ENCODE results near the gene KREMEN1.

The KREMEN1 gene

DNA sequence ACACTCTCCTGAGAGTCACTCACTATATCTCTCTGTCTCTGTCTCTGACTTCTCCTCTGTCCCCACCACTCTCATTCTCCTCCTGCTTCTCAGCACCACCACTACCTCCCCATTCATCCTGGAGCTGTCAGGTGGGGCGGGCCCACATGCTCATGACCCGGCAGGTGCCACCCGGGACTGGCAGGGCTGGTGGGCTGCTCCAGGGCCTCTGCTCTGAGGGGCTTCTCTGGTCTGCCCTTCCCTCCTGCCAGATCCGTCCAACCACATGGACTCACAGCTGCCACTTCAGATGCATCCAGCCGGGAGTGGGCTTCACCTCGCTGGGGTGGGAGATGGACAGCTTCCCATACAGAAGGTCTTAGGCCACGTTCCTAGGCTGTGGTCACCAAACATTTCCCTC, 128.1 kb downstream of the KREMEN1 start:
- intact Hi-C loops (cut with DNase I) = no loop called here

DNA sequence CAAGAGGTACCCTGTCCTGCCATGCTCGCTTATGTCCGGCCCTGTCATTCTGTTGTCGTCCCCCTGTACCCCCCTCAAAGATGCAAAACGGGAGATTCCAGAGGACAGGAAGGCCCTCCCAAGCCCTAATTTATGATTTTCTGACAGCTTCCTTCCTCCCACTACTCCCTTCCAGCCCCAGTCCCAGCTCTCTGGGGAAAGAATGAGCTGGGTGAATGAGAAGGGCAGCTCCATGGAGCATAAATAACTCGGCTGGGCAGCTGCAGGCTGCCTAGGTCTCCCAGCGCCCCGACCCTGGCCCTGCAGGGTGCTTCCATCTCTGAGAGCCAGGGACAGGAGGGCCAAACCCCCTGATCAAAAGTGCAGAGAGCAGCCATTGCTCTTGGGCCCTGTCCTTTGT, 128.9 kb downstream of the KREMEN1 start:
- peak in 3 of 10 donors; percentile 0 to 38 (median 28) for DNase-seq
- intact Hi-C loops (cut with DNase I) = no loop called here

More for the DNA sequence above, 128.1 kb downstream of the KREMEN1 start:
- DNase-seq = peak in 3 of 10 donors; percentile 32 to 72 (median 57)

DNA sequence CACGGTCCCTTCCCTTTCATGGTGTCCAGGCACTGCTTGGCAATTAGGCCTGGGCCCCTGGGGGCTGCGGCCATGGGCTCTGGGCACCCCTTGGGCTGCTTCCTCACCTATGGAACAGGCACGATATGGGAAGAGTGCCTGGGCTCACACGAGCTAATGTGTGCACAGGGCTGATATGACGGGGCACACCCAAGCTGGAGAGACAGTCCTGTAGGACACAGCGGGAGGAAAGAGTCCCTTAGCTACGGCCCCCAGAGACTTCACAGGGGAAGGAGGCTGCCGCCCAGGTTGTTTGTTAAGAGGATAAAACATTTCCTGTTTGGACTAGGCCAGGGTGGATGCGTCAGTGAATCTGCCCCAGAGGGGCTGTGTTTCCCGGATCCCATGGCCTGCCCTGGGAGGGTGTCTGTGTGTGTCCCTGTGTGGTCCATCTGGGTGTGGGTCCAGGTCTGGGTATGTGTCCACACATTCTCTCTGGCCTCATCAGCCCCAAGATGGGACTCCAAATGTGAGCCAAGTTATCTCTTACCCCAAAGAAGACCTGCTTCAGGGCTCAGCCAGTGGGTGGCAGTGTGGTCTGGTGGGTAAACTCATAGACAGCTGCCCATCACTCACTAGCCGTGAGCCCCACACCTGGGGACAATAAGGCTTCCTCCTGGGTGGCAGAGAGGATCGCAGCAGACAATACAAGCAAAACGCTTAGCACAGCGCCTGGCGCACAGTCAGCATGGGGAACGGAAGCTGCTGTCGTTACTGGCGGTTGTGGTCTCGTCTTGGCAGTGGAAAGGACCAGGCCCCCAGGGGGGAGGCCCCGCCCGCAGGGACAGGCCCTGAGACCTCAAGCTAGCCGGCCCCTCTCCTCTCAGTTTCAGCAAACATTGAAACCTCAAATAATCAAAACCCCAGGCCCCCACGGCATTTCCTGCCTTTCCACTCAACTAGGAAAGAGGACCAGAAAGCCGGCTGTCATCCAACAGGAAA, 129.7 kb downstream of the KREMEN1 start:
- peak in 3 of 10 donors; percentile 59 to 90 (median 85) for DNase-seq
- intact Hi-C loops (cut with DNase I) = no loop called here

GRCh38 chr22:29203488-29204454, 130.9 kb downstream of the KREMEN1 start:
- DNase-seq = peak in 2 of 10 donors; percentile 13 to 23
- intact Hi-C loops (cut with DNase I) = no loop called here

DNA sequence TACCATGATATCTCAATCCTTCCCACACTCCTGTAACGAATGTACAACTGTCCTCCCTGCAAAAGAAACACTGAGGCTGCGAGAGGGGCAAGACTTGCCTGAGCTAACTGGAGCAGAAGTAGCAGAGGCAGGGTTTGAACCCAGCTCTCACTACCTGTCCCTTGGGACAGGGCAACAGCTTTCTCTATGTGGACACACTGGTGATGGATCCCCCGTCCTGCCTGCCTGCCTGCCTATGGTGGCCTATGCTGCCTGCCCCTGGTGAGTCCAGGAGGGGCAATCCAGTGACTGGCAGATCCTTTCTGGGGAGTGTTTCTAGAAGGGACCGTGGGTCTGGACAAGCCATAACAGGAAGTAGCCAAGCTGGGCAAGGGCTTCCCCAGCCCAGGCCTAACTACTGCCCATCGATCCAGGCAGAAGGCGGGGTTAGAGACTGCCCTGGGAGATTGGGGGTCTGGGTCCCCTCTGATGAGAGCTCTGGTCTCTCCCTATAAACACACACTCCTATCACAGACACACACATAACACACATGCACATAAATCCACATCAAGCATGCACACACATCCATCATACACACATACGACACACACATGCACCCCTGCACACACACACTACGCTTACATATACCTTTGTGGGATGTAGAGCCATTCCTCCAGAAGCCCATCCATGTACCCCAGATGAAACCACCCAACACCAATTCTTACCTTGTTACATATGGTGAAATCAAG, 131.8 kb downstream of the KREMEN1 start:
- DNase-seq = no peak
- intact Hi-C loops (cut with DNase I) = no loop called here

DNA sequence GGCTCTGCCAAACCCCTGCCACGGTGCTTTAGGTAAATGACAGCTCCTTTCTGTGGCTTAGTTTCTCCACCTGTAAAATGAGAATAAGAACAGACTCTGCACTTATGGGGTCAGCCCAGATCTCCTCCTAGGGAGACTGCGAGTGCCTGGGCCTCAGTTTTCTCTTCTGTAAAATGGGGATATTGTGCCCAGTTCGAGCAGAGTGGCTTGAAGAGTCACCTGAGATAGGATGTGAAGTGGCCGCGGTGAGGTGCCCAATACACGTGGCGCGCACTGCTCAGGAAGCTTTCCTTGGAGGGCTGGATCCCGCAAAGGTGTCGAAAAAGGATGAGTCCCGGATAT, 132.4 kb downstream of the KREMEN1 start:
- no peak for DNase-seq
- intact Hi-C loops (cut with DNase I) = no loop called here

GRCh38 chr22:29205594-29206371, 132.9 kb downstream of the KREMEN1 start, which contains the start of gene EMID1:
EMID1 (plus strand) TSS chr22:29205896; CDS start chr22:29206039, 143 bp downstream.
- DNase-seq = peak in 1 of 10 donors; percentile 79
- intact Hi-C loops (cut with DNase I) = no loop called here

- intact Hi-C loops (cut with DNase I) = no loop called here
- no peak for DNase-seq
Observed at GRCh38 chr22:29206372-29207242, 133.8 kb downstream of the KREMEN1 start.

GRCh38 chr22:29207243-29207550, 134.4 kb downstream of the KREMEN1 start:
- intact Hi-C loops (cut with DNase I) = no loop called here
- no peak for DNase-seq

DNA sequence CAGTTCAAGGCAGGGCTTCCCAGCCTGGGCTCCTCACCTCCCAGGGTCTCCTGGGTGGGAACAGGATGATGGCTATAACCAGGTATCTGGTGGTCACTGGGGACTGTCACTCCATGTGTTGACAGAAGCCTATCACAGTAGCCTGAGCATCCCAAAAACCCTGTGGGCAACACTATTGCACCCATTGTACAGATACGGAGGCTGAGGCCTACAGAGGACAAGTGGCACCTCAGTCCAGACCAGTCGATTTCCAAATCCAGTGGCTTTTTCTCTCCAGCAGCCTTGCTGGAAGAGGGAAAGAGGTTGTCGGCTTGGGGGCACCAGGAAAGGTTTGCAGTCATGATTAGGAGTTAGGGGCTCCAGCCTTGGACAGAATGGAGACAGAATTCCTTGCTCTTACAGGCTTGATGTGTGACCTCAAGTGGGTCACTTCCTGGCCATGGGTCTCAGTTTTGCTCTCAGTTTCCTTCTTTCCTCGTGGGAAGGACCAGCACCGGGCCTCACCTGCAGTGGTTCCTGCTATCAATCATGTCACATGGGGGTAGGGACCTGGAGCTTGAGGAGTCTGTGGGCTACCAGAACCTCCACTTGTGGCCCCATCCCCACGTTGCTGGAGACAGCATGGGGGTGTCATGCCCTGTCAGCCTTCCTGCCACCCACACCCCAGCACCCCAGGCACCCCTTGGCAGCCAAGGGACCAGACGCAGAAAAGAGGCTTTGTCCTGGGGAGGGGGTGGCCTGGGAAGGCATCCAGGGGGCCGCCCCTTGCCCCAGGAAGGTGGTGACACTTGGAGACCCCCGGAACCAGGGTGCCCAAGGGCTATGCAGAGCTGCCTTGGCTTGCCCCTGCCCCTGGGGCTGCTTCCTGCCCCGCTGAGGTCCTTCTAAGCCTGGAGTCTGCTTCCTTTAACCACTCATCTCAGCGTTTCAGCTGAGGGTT, 135.0 kb downstream of the KREMEN1 start:
- intact Hi-C loops (cut with DNase I) = no loop called here
- DNase-seq = no peak

- intact Hi-C loops (cut with DNase I) = no loop called here
- no peak for DNase-seq
Observed at GRCh38 chr22:29208502-29208862, 135.6 kb downstream of the KREMEN1 start.

DNA sequence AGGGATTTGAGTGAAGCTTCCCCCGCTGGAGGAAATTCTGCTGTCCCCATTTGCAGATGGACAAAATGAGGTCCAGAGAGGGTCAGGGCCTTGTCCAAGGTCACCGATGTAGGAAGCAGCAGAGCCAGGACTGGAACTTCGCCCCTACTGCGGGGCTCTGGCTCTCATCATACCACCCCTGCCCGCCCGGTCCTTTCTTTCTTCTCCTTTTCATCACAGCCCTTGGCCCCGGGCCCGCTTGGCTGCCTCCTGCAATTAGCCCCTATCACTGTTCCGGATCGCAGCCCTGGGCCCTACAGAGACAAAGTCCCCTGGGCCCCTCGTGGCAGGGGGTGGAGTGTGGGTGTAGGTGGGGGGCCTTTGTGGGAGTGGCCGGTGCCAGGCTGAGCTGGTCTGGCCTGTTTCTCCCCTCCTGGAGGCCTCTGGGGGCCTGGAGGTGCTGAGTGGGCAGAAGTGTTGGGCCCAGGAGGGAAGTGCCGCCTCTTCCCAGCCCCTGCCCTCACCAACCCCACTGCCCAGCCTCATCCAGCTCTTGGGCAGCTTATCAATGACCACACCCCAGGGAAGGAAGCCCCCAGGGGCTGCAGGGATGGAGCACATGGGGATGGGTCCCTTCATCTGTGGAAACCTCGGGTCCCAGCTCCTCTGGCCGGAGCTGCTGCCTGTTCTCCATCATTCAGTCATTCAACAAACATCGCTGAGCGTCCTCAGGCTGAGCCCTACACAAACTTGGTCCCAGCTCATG, 136.2 kb downstream of the KREMEN1 start:
- peak in 1 of 10 donors; percentile 35 for DNase-seq
- intact Hi-C loops (cut with DNase I) = no loop called here

- intact Hi-C loops (cut with DNase I) = no loop called here
Observed at GRCh38 chr22:29209624-29209929, 136.7 kb downstream of the KREMEN1 start.

DNA sequence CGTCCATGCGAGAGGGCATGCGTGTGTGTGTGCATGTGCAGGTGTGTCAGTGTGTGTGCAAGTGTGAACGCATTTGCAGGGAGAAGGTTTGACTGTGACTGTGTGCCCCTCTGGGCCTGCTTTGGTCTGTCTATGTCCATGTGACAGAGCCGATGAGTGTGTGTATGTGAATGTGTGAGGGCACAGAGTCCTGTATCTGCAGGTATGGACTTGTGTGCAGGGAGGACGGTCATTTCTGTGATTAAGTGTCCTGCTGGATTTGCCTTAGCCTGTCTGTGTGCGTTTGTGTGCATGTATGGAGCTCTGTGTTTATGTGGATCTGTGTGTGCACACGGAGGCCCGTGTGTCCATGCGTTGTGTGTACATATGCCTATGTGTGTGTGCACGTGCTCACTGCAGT, 138.2 kb downstream of the KREMEN1 start:
- intact Hi-C loops (cut with DNase I) = no loop called here

More at GRCh38 chr22:29209624-29209929, 136.7 kb downstream of the KREMEN1 start:
- DNase-seq = no peak

DNA sequence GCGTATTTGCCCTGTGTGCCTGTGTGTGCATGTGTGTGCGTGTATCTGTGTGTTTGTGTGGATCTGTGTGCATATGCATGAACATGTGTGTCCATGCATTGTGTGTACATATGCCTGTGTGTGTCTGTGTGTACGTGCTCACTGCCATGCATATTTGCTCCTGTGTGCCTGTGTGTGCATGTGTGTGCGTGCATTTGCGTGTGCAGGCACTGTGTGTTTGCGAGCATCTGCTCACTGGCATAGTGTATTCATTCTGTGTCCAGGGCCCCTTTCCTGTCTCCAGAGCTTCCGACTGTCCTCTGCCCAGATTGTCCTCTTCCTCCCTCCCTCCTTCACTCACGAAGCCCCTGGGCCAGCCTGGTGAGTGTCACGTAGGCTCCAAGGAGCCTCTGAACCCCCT, 138.6 kb downstream of the KREMEN1 start:
- no peak for DNase-seq
- intact Hi-C loops (cut with DNase I) = no loop called here

More for the DNA sequence above, 138.2 kb downstream of the KREMEN1 start:
- no peak for DNase-seq

- intact Hi-C loops (cut with DNase I) = no loop called here
- DNase-seq = peak in 6 of 10 donors; percentile 45 to 89 (median 61)
Observed at GRCh38 chr22:29212743-29213142, 139.9 kb downstream of the KREMEN1 start.

DNA sequence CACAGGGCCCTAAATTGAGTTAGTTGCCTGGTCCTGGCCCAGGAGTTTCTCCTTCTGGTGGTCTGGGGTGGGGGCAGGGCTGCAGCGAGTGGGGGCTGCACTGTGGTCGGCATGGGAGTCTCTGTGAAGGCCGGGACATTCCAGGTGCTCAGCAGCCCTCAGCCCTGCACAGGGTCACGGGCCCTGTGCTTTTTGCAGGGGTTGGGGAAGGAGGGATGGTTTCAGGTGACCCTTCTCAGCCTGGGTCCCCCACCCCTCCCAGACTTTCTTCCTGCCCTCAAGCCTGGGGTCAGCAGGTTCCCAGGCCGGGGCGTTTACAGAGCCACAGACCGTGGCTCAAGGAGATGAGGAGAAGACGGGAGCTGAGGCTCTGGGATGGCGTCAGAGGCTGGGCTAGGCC, 140.7 kb downstream of the KREMEN1 start:
- DNase-seq = no peak

More for the DNA sequence above, 140.7 kb downstream of the KREMEN1 start:
- intact Hi-C loops (cut with DNase I) = no loop called here

All from posterior cingulate gyrus (tissue), 11 donors.